Endothelial cell of umbilical vein (primary cell): Measurements from ENCODE around the gene PHF24. TPM values are rescaled to one million over a fixed set of nuclear protein-coding genes. Genes with fewer than 3 reads are reported as not detected.

Experiments used
- BruUV-seq: library from RNA; stranded (reverse); fragments of 400-500 nt; replicated peaks from 2 replicates; lab custom pipeline; 2021; lab: Mats Ljungman, UMichigan
- CTCF ChIA-PET: fragments of 300-600, 350-600 bp; sonication (Branson Sonifier 250); formaldehyde crosslinking; loops from one replicate; lab custom pipeline; 2021; ENCODE audit warnings: antibody characterized with exemption, inconsistent platforms; lab: Charles Lee
- POLR2A ChIA-PET: fragments of 300-600, 350-600 bp; sonication (Branson Sonifier 250); formaldehyde crosslinking; loops from one replicate; lab custom pipeline; 2021; ENCODE audit warnings: antibody characterized with exemption, inconsistent platforms; lab: Charles Lee
- DNase-seq: peaks from one replicate; pipeline ENCODE4 v3.0.0-alpha.2; 2011; ENCODE audit warnings: low read depth, low spot score
- FAIRE-seq: peaks from 2 replicates; lab custom pipeline; 2011; peaks lifted over from hg19 to GRCh38; lab: Jason Lieb, UNC
- H2AFZ ChIP-seq: 2 replicates; pipeline ENCODE4 v1.6.0; 2012; ENCODE audit warnings: low read depth, low read length, control low read depth, inconsistent platforms
- H3K27ac ChIP-seq: 2 replicates; pipeline ENCODE4 v1.5.1; 2011; ENCODE audit warnings: low read depth, mild to moderate bottlenecking, control low read depth, low read length, moderate library complexity; ENCODE audit not compliant: insufficient read depth
- H3K27me3 ChIP-seq, 2 experiments: 2 replicates each; pipeline versions ENCODE4 v1.6.0 to v1.6.1; 2011; ENCODE audit warnings: low read length in 2 of 2, mixed read lengths in 1 of 2; ENCODE audit not compliant: control insufficient read depth in 2 of 2, insufficient read depth in 2 of 2
- H3K36me3 ChIP-seq, 2 experiments: 2 replicates in 1 of 2; 3 replicates in 1 of 2; pipeline ENCODE4 v1.5.1; 2011; ENCODE audit warnings: low read length in 2 of 2, mild to moderate bottlenecking in 1 of 2, moderate library complexity in 1 of 2; ENCODE audit not compliant: control insufficient read depth in 2 of 2, insufficient read depth in 2 of 2; ENCODE audit errors: extremely low read depth in 1 of 2
- H3K4me1 ChIP-seq: 3 replicates; pipeline ENCODE4 v1.5.1; 2011; ENCODE audit warnings: mild to moderate bottlenecking, low read length; ENCODE audit not compliant: control insufficient read depth, insufficient read depth; ENCODE audit errors: extremely low read depth
- H3K4me2 ChIP-seq: 2 replicates; pipeline ENCODE4 v1.6.1; 2011; ENCODE audit warnings: low read length, control low read depth, mixed read lengths; ENCODE audit not compliant: insufficient read depth
- H3K4me3 ChIP-seq, 3 experiments: fragments of 200-600 bp in 1 of 3; sonication (generic), shearing (Covaris generic) in 1 of 3; replicated peaks in 1 of 3; 2 replicates each; pipeline ENCODE4 v1.5.1; 2011 to 2016; ENCODE audit warnings: control low read depth in 3 of 3, low read length in 3 of 3, mild to moderate bottlenecking in 2 of 3, inconsistent platforms in 1 of 3, low read depth in 1 of 3, moderate library complexity in 1 of 3; ENCODE audit not compliant: insufficient read depth in 1 of 3
- H3K79me2 ChIP-seq: 2 replicates; pipeline ENCODE4 v1.6.0; 2012; ENCODE audit warnings: low read length, inconsistent platforms; ENCODE audit not compliant: control insufficient read depth, insufficient read depth
- H3K9ac ChIP-seq: replicated peaks from 2 replicates; pipeline ENCODE3; 2011; ENCODE audit warnings: low read length, control low read depth; ENCODE audit not compliant: insufficient read depth; ENCODE audit errors: extremely low read depth
- H3K9me1 ChIP-seq: replicated peaks from 3 replicates; pipeline ENCODE4 v1.6.0; 2011; ENCODE audit warnings: mild to moderate bottlenecking, low read length; ENCODE audit not compliant: control insufficient read depth, insufficient read depth; ENCODE audit errors: extremely low read depth
- H3K9me3 ChIP-seq: replicated peaks from 2 replicates; pipeline ENCODE4 v1.5.1; 2012; ENCODE audit warnings: low read length, inconsistent platforms; ENCODE audit not compliant: control insufficient read depth, insufficient read depth
- H4K20me1 ChIP-seq: replicated peaks from 2 replicates; pipeline ENCODE3; 2011; ENCODE audit warnings: mild to moderate bottlenecking, low read length; ENCODE audit not compliant: control insufficient read depth, insufficient read depth; ENCODE audit errors: extremely low read depth
- EZH2 ChIP-seq: IDR thresholded peaks from 2 replicates; pipeline ENCODE4 v1.6.1; 2012; ENCODE audit warnings: borderline replicate concordance, low read depth, mild to moderate bottlenecking, moderate library complexity, low read length, inconsistent platforms; ENCODE audit not compliant: severe bottlenecking
- FOS ChIP-seq: IDR thresholded peaks from 2 replicates; pipeline ENCODE4 v1.6.1; 2011; ENCODE audit warnings: mild to moderate bottlenecking, low read length, moderate library complexity, borderline replicate concordance; ENCODE audit not compliant: insufficient read depth
- GATA2 ChIP-seq: IDR thresholded peaks from 2 replicates; pipeline ENCODE4 v1.7.0; 2011; ENCODE audit warnings: low read depth, mild to moderate bottlenecking, moderate library complexity, mixed read lengths, low read length; ENCODE audit not compliant: insufficient read length, insufficient read depth
- JUN ChIP-seq: IDR thresholded peaks from 2 replicates; pipeline ENCODE4 v1.6.1; 2011; ENCODE audit warnings: borderline replicate concordance, low read depth; ENCODE audit not compliant: insufficient read length, insufficient read depth
- MYC ChIP-seq: IDR thresholded peaks from one replicate; pipeline ENCODE4 v1.6.1; 2011; ENCODE audit warnings: mild to moderate bottlenecking, low read depth, low read length
- POLR2A ChIP-seq: IDR thresholded peaks from 2 replicates; pipeline ENCODE4 v1.6.1; 2012; ENCODE audit warnings: low read depth, mild to moderate bottlenecking, control low read depth, low read length
- POLR2AphosphoS5 ChIP-seq: IDR thresholded peaks from 2 replicates; pipeline ENCODE4 v1.6.1; 2012; ENCODE audit warnings: low read depth, mild to moderate bottlenecking, control low read depth, low read length, moderate library complexity; ENCODE audit not compliant: insufficient read depth
- dilution Hi-C: fragments of 300-500 bp; cut with MboI; formaldehyde crosslinking; loops from one replicate; pipeline ENCODE4 v1.15.0; 2019; ENCODE audit warnings: low sequenced_read_pairs; ENCODE audit not compliant: extremely low pct_ligation_motif_present
- intact Hi-C: fragments of 100-400 bp; cut with micrococcal nuclease; formaldehyde crosslinking; loops from one replicate; pipeline ENCODE4 v1.10.0; 2022
- polyA plus RNA-seq, 4 experiments: library from polyadenylated mRNA; depleted of rRNA in 3 of 4; stranded (reverse) in 3 of 4; unstranded in 1 of 4; fragments of >200 nt; gene quantifications; 2 replicates each; pipeline versions ENCODE4 v1.2.1 to v1.2.3, GENCODE V29; 2011 to 2012; ENCODE audit warnings: missing spikeins in 1 of 4
- total RNA-seq: library from RNA; stranded (reverse); gene quantifications from 2 replicates; pipeline ENCODE4 v1.2.3, GENCODE V29; 2021
- TF ChIP-seq, protein P1 (sequence below), 2 donors: IDR thresholded peaks; 1 replicate in 1 of 2; 2 replicates in 1 of 2; pipeline ENCODE4 v1.5.1; 2011; ENCODE audit warnings: low read length in 2 of 2, mild to moderate bottlenecking in 2 of 2, moderate library complexity in 2 of 2, control low read depth in 1 of 2, inconsistent platforms in 1 of 2, low read depth in 1 of 2; ENCODE audit not compliant: insufficient read depth in 1 of 2; ENCODE audit errors: extremely low read depth in 1 of 2
- TF ChIP-seq, protein P2 (sequence below): IDR thresholded peaks from 2 replicates; pipeline ENCODE4 v1.6.1; 2011; ENCODE audit not compliant: insufficient read depth, insufficient read length

The PHF24 gene
- total and polyA plus RNA-seq, 2 donors (not counting 3 experiments of a cell fraction or from before 2014, with no cell fraction given): not detected

DNA sequence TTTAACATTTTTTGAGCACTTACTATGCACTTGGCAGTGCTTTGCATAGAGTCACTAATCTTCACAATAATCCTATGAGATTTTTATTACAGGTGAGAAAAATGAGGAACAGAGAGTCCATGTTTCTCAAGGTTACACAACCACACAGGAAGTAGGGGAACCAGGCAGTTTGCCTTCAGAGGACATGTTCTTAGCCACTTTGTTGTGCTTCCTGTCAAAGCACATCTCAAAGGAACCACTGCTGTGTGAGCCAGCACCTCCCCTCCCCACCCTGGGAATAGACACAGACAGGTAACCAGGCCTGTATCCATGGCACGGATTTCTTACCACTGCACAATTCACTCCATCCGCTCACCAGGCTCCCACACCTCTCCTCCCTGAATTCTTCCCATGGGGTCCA is 25.1 kb downstream of the PHF24 start:
- H3K4me1 ChIP-seq: no peaks in the 10 kb centered on the region
- FAIRE-seq (no peak), DNase-seq (no peak)
- POLR2A ChIA-PET: no interaction called here
- H3K27ac ChIP-seq: no peak overlapping the region
- peaks cover 0 to 5% of the 10 kb centered on the region in 2 experiments for H3K27me3 ChIP-seq
- no TSS peak for BruUV-seq
- no peaks in the 10 kb centered on the region for H3K36me3 ChIP-seq
- CTCF ChIA-PET: interaction anchor here (2.8 to 6.6 kb wide), 3 partner anchors 11 to 84 kb away, joined by 14 to 174 read pairs (median 25); no protein-coding TSS in a partner anchor
- dilution Hi-C loops (no loop called here), intact Hi-C loops (loop anchor here (10.0 kb wide), 1 partner anchor 308 kb away; no protein-coding TSS in a partner anchor)
- no peak overlapping the region for H2AFZ ChIP-seq
- H3K9me1 ChIP-seq: no peaks in the 10 kb centered on the region
- H3K4me3 ChIP-seq: no peak overlapping the region
- H3K9ac ChIP-seq: no peak overlapping the region
- no peaks in the 10 kb centered on the region for H4K20me1 ChIP-seq
- TF ChIP-seq POLR2A (no peak), POLR2AphosphoS5 (no peak), FOS (no peak), GATA2 (no peak), MYC (no peak), JUN (no peak), EZH2 (no peak)
- TF ChIP-seq, protein P1, sequence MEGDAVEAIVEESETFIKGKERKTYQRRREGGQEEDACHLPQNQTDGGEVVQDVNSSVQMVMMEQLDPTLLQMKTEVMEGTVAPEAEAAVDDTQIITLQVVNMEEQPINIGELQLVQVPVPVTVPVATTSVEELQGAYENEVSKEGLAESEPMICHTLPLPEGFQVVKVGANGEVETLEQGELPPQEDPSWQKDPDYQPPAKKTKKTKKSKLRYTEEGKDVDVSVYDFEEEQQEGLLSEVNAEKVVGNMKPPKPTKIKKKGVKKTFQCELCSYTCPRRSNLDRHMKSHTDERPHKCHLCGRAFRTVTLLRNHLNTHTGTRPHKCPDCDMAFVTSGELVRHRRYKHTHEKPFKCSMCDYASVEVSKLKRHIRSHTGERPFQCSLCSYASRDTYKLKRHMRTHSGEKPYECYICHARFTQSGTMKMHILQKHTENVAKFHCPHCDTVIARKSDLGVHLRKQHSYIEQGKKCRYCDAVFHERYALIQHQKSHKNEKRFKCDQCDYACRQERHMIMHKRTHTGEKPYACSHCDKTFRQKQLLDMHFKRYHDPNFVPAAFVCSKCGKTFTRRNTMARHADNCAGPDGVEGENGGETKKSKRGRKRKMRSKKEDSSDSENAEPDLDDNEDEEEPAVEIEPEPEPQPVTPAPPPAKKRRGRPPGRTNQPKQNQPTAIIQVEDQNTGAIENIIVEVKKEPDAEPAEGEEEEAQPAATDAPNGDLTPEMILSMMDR (IDR thresholded peaks at IDR 0.05; ENCODE audit: extremely low read depth in 1 of 2, insufficient read depth in 1 of 2, low read depth in 1 of 2, low read length in 2 of 2): no peak
- TF ChIP-seq, protein P2, sequence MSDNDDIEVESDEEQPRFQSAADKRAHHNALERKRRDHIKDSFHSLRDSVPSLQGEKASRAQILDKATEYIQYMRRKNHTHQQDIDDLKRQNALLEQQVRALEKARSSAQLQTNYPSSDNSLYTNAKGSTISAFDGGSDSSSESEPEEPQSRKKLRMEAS: no peak
- H3K9me3 ChIP-seq: no peaks in the 10 kb centered on the region
- H3K4me2 ChIP-seq: no peak overlapping the region
- no peaks in the 10 kb centered on the region for H3K79me2 ChIP-seq
